T-helper 2 cell treated with Interferon-gamma antibody and Interleukin-4, amounts not matched to agents 5 μg/mL and 100 μg/mL, for 36 hours (primary cell): ENCODE data around the gene WDR83.
"Not testable (repeated sequence)": the region's sequence is repeated elsewhere in the genome, so short reads cannot be mapped to it uniquely, and the experiment has no call there.

ENCODE experiments used
- DNase-seq: peaks from one replicate; pipeline ENCODE4 v3.0.0; 2021; ENCODE audit warnings: low spot score
- H3K27ac Mint-ChIP-seq: one replicate; pipeline ENCODE4 v1.8.0; 2021; ENCODE audit warnings: mild to moderate bottlenecking, mixed read lengths
- H3K27me3 Mint-ChIP-seq: one replicate; pipeline ENCODE4 v1.8.0; 2021; ENCODE audit warnings: low read depth, mixed read lengths
- H3K36me3 Mint-ChIP-seq: one replicate; pipeline ENCODE4 v1.8.0; 2021; ENCODE audit warnings: low read depth, mixed read lengths
- H3K4me1 Mint-ChIP-seq: one replicate; pipeline ENCODE4 v1.8.0; 2021; ENCODE audit warnings: low read depth, mixed read lengths
- H3K4me3 Mint-ChIP-seq: one replicate; pipeline ENCODE4 v1.8.0; 2022; ENCODE audit warnings: mild to moderate bottlenecking, moderate library complexity, mixed read lengths
- H3K9me3 Mint-ChIP-seq: one replicate; pipeline ENCODE4 v1.8.0; 2021; ENCODE audit warnings: mixed read lengths

The WDR83 gene

DNA sequence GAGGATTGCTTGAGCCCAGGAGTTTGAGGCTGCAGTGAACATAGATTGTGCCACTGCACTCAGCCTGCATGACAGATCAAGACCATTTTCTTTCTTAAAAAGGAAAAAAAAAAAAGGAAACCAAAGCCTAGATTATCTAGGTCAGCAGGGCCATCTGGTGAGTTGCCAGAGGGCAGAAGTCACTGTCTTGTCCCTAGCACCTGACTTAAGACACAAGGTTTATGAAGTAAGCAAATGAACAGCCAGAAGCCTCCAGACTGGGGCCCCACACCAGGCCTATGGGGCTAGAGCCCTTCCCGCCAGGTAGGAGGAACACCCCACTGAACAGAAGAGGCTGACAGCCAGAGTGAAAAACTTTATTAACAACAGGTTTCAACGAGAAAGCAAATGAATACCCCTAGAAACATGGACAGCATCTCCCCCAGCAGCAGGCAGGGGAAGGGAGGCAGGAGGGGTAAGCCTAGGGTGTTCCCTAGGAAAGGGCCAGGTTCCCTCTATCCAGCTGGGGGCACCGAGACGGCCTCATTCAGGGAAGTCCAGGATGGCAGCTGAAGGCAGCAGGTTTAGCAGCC lies 1.2 kb downstream of the WDR83 start:
- peaks cover 37% of the 10 kb centered on the region for H3K36me3 Mint-ChIP-seq
- DNase-seq: no peak

GRCh38 chr19:12668346-12668745 lies 1.7 kb downstream of the WDR83 start:
- no peak for DNase-seq
- H3K27ac Mint-ChIP-seq: peak overlapping the region; percentile 99
- peaks cover 49% of the 10 kb centered on the region for H3K4me1 Mint-ChIP-seq
- peak overlapping the region; percentile 98 for H3K4me3 Mint-ChIP-seq
- peaks cover 33% of the 10 kb centered on the region for H3K36me3 Mint-ChIP-seq
- no peaks in the 10 kb centered on the region for H3K9me3 Mint-ChIP-seq
- H3K27me3 Mint-ChIP-seq: no peaks in the 10 kb centered on the region

More for the DNA sequence above, 1.2 kb downstream of the WDR83 start:
- Mint-ChIP-seq H3K9me3 (no peaks in the 10 kb centered on the region), H3K4me3 (peak overlapping the region; percentile 99), H3K4me1 (peaks cover 49% of the 10 kb centered on the region), H3K27ac (peak overlapping the region; percentile 99), H3K27me3 (no peaks in the 10 kb centered on the region)

DNA sequence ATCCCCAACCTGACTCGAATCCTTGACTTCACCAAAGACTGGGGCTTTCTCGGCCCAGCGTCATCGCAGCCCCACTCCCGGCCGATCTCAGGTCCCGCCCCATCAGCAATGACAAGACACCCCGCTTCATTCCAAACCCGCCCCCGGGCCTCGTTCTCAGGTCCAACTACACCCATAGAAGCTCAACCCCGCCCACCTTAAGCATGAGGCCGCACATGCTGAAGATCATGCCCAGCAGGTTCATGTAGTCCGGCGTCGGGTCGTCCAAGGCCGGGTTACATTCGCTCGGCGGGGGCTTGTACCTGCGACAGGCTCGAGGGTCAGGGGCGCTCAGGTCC lies 2.3 kb downstream of the WDR83 start:
- H3K4me3 Mint-ChIP-seq: peak overlapping the region; percentile 98
- no peaks in the 10 kb centered on the region for H3K9me3 Mint-ChIP-seq
- peak; percentile 62 for DNase-seq
- peaks cover 29% of the 10 kb centered on the region for H3K36me3 Mint-ChIP-seq
- H3K4me1 Mint-ChIP-seq: peaks cover 49% of the 10 kb centered on the region
- H3K27ac Mint-ChIP-seq: peak overlapping the region; percentile 99
- no peaks in the 10 kb centered on the region for H3K27me3 Mint-ChIP-seq

DNA sequence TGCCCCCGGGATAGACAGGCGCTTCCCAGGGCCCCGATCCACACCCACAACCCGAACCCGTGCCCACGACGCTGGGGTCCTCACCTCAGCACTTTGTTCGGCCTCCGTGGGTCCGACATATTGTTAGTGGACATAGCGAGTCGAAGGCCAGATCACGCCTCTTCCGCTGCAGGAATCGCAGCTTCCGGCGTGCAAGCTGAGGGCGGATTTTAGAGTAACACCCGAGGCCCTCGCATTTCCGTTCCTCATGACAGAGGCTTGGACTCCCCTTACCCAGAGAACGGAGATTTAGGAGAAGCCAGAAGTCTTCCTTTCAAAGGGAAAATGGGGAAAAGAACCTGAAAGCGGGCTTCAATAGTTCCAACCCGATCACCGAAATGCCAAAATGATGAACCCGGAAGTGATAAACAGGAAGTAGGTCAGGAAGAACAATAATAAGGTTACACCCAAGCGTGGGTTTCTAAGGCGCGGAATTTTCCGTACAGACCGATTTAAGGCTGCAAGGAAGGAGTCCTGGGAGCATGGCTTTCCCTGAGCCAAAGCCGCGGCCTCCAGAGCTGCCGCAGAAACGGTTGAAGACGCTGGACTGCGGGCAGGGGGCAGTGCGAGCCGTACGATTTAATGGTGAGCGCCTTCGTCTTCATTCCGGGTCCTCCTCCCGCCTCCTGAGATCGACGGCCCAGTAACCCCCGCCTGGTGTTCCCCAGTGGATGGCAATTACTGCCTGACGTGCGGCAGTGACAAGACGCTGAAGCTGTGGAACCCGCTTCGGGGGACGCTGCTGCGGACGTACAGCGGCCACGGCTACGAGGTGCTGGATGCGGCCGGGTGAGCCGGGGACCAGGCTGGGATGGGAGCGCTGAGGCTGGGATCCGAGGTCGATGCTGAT lies 2.9 kb downstream of the WDR83 start:
- no peaks in the 10 kb centered on the region for H3K9me3 Mint-ChIP-seq
- H3K27ac Mint-ChIP-seq: peak overlapping the region; percentile 99
- peak; percentile 75 for DNase-seq
- H3K27me3 Mint-ChIP-seq: no peaks in the 10 kb centered on the region
- peak overlapping the region; percentile 98 for H3K4me3 Mint-ChIP-seq
- H3K36me3 Mint-ChIP-seq: peaks cover 31% of the 10 kb centered on the region
- H3K4me1 Mint-ChIP-seq: peaks cover 46% of the 10 kb centered on the region

DNA sequence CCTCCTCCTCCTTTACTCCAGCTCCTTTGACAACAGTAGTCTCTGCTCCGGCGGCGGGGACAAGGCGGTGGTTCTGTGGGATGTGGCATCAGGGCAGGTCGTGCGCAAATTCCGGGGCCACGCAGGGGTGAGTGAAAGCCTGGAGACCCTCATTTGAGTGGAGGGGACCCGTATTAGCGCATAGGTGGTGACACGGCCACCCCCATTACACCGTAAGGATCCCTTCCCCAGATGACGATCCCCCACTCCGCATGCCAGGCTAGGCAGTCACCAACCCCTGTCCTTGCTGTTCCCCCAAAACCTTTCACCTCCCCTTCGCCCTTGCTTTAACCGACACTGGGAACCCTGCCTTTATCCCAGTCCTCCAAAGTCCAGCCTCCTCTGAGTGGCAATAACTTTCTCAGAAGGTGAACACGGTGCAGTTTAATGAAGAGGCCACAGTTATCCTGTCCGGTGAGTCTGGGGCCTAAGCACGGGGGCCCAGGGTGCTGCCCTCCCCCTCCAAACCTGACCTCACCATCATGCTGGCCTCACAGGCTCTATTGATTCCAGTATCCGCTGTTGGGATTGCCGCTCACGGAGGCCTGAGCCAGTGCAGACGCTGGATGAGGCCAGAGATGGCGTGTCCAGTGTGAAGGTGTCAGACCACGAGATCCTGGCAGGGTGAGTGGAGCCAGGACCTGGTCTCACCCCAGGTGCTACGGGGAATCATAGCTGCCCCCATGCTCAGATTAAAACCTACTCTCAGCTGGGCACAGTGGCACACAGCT lies 3.7 kb downstream of the WDR83 start:
- peak overlapping the region; percentile 98 for H3K4me3 Mint-ChIP-seq
- H3K27me3 Mint-ChIP-seq: no peaks in the 10 kb centered on the region
- peak overlapping the region; percentile 99 for H3K27ac Mint-ChIP-seq
- H3K4me1 Mint-ChIP-seq: peaks cover 38% of the 10 kb centered on the region
- DNase-seq: no peak
- peaks cover 34% of the 10 kb centered on the region for H3K36me3 Mint-ChIP-seq
- H3K9me3 Mint-ChIP-seq: no peaks in the 10 kb centered on the region

- no peak overlapping the region for H3K27ac Mint-ChIP-seq
- no peaks in the 10 kb centered on the region for H3K9me3 Mint-ChIP-seq
- peaks cover 33% of the 10 kb centered on the region for H3K4me1 Mint-ChIP-seq
- H3K27me3 Mint-ChIP-seq: no peaks in the 10 kb centered on the region
- peaks cover 40% of the 10 kb centered on the region for H3K36me3 Mint-ChIP-seq
- H3K4me3 Mint-ChIP-seq: no peak overlapping the region
- DNase-seq: no peak
Measured at GRCh38 chr19:12672744-12673143, 6.1 kb downstream of the WDR83 start.

GRCh38 chr19:12675399-12675798 lies 8.8 kb downstream of the WDR83 start:
- Mint-ChIP-seq H3K36me3 (peaks cover 49% of the 10 kb centered on the region), H3K9me3 (no peaks in the 10 kb centered on the region), H3K4me1 (peaks cover 19% of the 10 kb centered on the region), H3K27ac (no peak overlapping the region), H3K27me3 (no peaks in the 10 kb centered on the region), H3K4me3 (no peak overlapping the region)
- DNase-seq: no peak

DNA sequence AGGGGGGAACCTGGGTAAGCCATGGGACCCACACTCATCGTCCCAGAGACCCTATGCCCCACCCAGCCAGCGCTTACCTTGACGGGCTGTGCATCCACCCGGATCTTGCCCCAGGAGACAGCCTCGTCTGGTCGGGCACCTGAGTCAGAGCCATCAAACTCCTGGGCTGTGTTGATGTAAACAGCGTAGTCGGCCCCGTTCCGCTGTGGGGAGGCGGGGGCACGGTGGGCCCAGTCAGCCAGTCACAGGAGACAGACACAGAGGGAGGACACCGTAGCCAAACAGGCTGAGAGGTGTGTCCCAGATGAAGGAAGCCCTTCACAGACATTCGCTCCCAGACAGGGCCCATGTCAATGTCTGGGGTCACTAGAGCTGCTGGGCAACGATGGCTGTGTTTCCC lies 9.3 kb downstream of the WDR83 start:
- no peaks in the 10 kb centered on the region for H3K27me3 Mint-ChIP-seq
- H3K27ac Mint-ChIP-seq: no peak overlapping the region
- H3K4me1 Mint-ChIP-seq: peaks cover 18% of the 10 kb centered on the region
- H3K4me3 Mint-ChIP-seq: no peak overlapping the region
- H3K9me3 Mint-ChIP-seq: no peaks in the 10 kb centered on the region
- H3K36me3 Mint-ChIP-seq: peaks cover 51% of the 10 kb centered on the region
- DNase-seq: no peak

GRCh38 chr19:12676384-12676792 lies 9.8 kb downstream of the WDR83 start:
- peak; percentile 78 for DNase-seq
- Mint-ChIP-seq H3K27me3 (no peaks in the 10 kb centered on the region), H3K36me3 (peaks cover 55% of the 10 kb centered on the region), H3K9me3 (no peaks in the 10 kb centered on the region), H3K4me3 (no peak overlapping the region), H3K4me1 (peaks cover 21% of the 10 kb centered on the region), H3K27ac (no peak overlapping the region)

GRCh38 chr19:12676928-12677327 lies 10.3 kb downstream of the WDR83 start:
- Mint-ChIP-seq H3K4me3 (no peak overlapping the region), H3K36me3 (peaks cover 53% of the 10 kb centered on the region), H3K4me1 (peaks cover 20% of the 10 kb centered on the region), H3K27me3 (no peaks in the 10 kb centered on the region), H3K9me3 (no peaks in the 10 kb centered on the region), H3K27ac (no peak overlapping the region)
- DNase-seq: no peak

- peaks cover 45% of the 10 kb centered on the region for H3K36me3 Mint-ChIP-seq
- peaks cover 17% of the 10 kb centered on the region for H3K4me1 Mint-ChIP-seq
- not testable (repeated sequence) for H3K9me3 Mint-ChIP-seq, H3K27ac Mint-ChIP-seq, H3K27me3 Mint-ChIP-seq, DNase-seq, H3K4me3 Mint-ChIP-seq
Measured at GRCh38 chr19:12678039-12678438, 11.4 kb downstream of the WDR83 start.

DNA sequence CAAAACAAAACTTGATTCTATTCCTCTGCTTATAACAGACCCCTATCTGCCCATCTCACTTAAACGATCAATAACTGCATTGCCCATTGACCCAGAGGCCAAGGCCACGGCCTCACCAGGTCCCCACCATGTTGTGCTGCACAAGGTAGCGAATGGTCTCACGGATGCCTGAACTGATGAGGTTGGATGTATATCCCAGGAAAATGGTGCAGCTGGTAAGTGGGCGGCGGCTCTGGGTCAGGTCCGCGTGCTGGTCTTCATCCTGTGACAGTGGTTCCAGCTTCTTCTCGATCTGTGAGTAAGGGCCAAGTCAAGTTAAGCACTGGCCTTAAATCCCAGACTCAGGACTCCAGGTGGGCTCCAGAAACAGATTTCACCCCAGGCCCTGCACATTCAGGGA lies 13.4 kb downstream of the WDR83 start:
- peaks cover 16% of the 10 kb centered on the region for H3K4me1 Mint-ChIP-seq
- no peak overlapping the region for H3K27ac Mint-ChIP-seq
- no peak for DNase-seq
- H3K36me3 Mint-ChIP-seq: peaks cover 33% of the 10 kb centered on the region
- no peaks in the 10 kb centered on the region for H3K9me3 Mint-ChIP-seq
- peak overlapping the region; percentile 93 for H3K4me3 Mint-ChIP-seq
- H3K27me3 Mint-ChIP-seq: no peaks in the 10 kb centered on the region

GRCh38 chr19:12681074-12681987 lies 14.7 kb downstream of the WDR83 start, which contains the start of gene DHPS:
Gene DHPS, minus strand, starts transcription at chr19:12681880. Its CDS starts 114 bp downstream, at chr19:12681766.
- H3K36me3 Mint-ChIP-seq: peaks cover 30% of the 10 kb centered on the region
- peaks cover 14% of the 10 kb centered on the region for H3K4me1 Mint-ChIP-seq
- H3K4me3 Mint-ChIP-seq: peak within 1 kb of the TSS; percentile 93
- no peaks in the 10 kb centered on the region for H3K9me3 Mint-ChIP-seq
- H3K27me3 Mint-ChIP-seq: no peaks in the 10 kb centered on the region
- DNase-seq: peak; percentile 91
- peak within 1 kb of the TSS; percentile 89 for H3K27ac Mint-ChIP-seq
